GM12874 (cell line): Measurements from ENCODE around the gene CDON.

Experiments used
- CTCF ChIP-seq: IDR thresholded peaks from 2 replicates; pipeline ENCODE4 v1.5.1; 2011; ENCODE audit warnings: low read depth, mild to moderate bottlenecking, control low read depth, low read length, moderate library complexity; ENCODE audit not compliant: insufficient read depth

CDON gene

GRCh38 chr11:125959511-125959910 is 103.2 kb downstream of the CDON start:
- TF ChIP-seq CTCF = no peak

- no peak for TF ChIP-seq CTCF
Observed at GRCh38 chr11:125958872-125959400, 103.7 kb downstream of the CDON start.

GRCh38 chr11:125957618-125958332 is 104.9 kb downstream of the CDON start:
- TF ChIP-seq CTCF = no peak

- no peak for TF ChIP-seq CTCF
Observed at GRCh38 chr11:125956391-125957134, 106.1 kb downstream of the CDON start.

- no peak for TF ChIP-seq CTCF
Observed at GRCh38 chr11:125955856-125956255, 106.8 kb downstream of the CDON start.

GRCh38 chr11:125954945-125955640 is 107.6 kb downstream of the CDON start:
- TF ChIP-seq CTCF = no peak

- no peak for TF ChIP-seq CTCF
Observed at GRCh38 chr11:125954123-125954944, 108.3 kb downstream of the CDON start.
